Lower leg skin (tissue), 3 donors: ENCODE results near the gene PPP1R13B.

Source experiments
- CTCF ChIP-seq, 3 donors: fragments of 450-650 bp; IDR thresholded peaks; one replicate each; pipeline ENCODE4 v1.5.1; 2016; ENCODE audit warnings: antibody characterized with exemption in 3 of 3, mild to moderate bottlenecking in 3 of 3, moderate library complexity in 2 of 3
- POLR2A ChIP-seq, 2 donors: fragments of 450-650 bp; IDR thresholded peaks; one replicate each; pipeline ENCODE4 v1.6.1; 2016 to 2017; ENCODE audit warnings: antibody characterized with exemption in 2 of 2, mild to moderate bottlenecking in 1 of 2, moderate library complexity in 1 of 2

- TF ChIP-seq CTCF (IDR thresholded peaks at IDR 0.05): no peak
- TF ChIP-seq POLR2A (IDR thresholded peaks at IDR 0.05): no peak
These were observed 113.1 kb downstream of the PPP1R13B start for GRCh38 chr14:103734081-103734888.
